ENCODE data around the gene FAM3A. TPM values are rescaled to one million over a fixed set of nuclear protein-coding genes. Genes with fewer than 3 reads are reported as not detected.

The FAM3A gene
- total and polyA plus RNA-seq, 9 of the 15 experiments (the other 6 are each of a cell fraction or from before 2014, with no cell fraction given): 0.75 to 70.6 (median 27.0) TPM

DNA sequence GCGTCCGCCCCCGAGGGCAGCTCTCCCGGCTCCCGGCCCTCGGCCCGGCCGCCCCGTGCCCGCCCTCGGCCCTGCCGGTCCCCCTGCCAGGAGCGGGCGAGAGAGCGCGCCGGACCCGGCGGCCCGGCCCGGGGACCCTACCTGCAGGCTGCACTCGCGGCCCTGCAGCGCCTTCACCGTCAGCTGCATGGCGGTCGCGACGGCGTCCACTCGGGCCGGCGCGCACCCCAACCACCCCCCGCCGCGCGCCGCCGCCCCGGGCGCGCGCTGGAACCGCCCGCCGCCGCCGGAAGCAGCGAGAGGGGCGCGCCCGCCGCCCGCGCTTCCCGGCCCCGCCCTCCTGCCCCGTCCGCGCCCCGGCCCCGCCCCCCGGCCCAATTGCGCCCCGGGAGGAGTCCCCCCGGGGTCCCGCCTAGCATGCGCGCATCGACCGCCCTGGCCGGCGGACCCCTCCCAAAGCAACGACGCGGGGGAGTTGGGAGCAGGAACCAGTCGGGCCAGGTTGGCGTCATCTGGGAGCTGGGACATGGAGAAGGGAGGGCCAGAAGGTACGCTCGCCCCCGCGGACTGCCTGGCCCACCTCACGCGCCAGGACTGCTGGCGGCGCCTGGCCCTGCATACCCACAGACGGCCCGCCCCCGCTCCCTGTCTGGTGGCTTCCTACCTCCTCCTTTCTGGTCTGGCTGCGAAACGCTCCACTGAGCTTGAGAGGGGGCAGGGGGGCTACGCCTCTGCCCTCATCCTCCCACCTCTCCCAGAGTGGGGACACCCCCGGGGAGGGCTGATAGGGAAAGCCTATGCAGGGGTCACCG, 29.4 kb downstream of the FAM3A start, which contains the start of gene UBL4A:
TSS of gene UBL4A (minus strand) at position 220 of the 812 bp plus-strand sequence. CDS start at position 189, 31 bp downstream.
- peak within 1 kb of the TSS; percentile 84 to 97 for H3K9ac ChIP-seq (ENCODE audit: insufficient read depth in 1 of 2, low read depth in 2 of 2, low read length in 2 of 2)
- H3K9me1 ChIP-seq (ENCODE audit: control insufficient read depth, insufficient read depth, low read length): no peaks in the 10 kb centered on the region
- H3K4me3 ChIP-seq: peak within 1 kb of the TSS; percentile 83
- H4K20me1 ChIP-seq (replicated peaks; ENCODE audit: control insufficient read depth, insufficient read depth, low read length): peaks cover 7% of the 10 kb centered on the region; the same call in 1 of the 2 replicates
- CTCF ChIA-PET (ENCODE audit: low intra/inter-chr PET ratio): no interaction called here
- peak within 1 kb of the TSS; percentile 87 for H3K27ac ChIP-seq (ENCODE audit: extremely low read depth, low read depth, low read length)
- peaks cover 72% of the 10 kb centered on the region for H3K79me2 ChIP-seq (ENCODE audit: control insufficient read depth, insufficient read depth, low read length)
- H2AFZ ChIP-seq (ENCODE audit: low read depth, low read length): peak within 1 kb of the TSS; percentile 63; the same call in 1 of the 2 replicates
- POLR2A ChIA-PET: interaction anchor here (0.5 to 2.1 kb wide), 10 partner anchors 9 to 478 kb away, joined by 3 to 10 read pairs (median 4); partner anchors contain the start of genes ATP6AP1 and RPL10
- no peak for FAIRE-seq
- 7% methylated on average over 12 of the region's 95 CpGs for WGBS (ENCODE audit: insufficient coverage, low coverage, missing lambda C conversion rate)
- peak; percentile 67 to 83 (median 73) for DNase-seq (ENCODE audit: extremely low read depth in 1 of 4, low spot score in 3 of 4)
- intact Hi-C loops (cut with micrococcal nuclease): loop anchor here (5.0 kb wide), 1 partner anchor 89 kb away; the partner anchor contains the start of gene RPL10
- in situ Hi-C loops (cut with MboI): no loop called here
- BruUV-seq (replicated peaks): no TSS peak
- no peaks in the 10 kb centered on the region for H3K27me3 ChIP-seq (ENCODE audit: control insufficient read depth in 2 of 2, insufficient read depth in 2 of 2, low read length in 2 of 2)
- peaks cover 50% of the 10 kb centered on the region for H3K36me3 ChIP-seq (ENCODE audit: control insufficient read depth, insufficient read depth, low read length)
- peak within 1 kb of the TSS; percentile 91 for H3K4me2 ChIP-seq (ENCODE audit: insufficient read depth, low read length)
- no peaks in the 10 kb centered on the region for H3K9me3 ChIP-seq (replicated peaks; ENCODE audit: control insufficient read depth, insufficient read depth, low read depth, low read length)
- ATAC-seq: peak; percentile 22
- peaks cover 47 to 93% of the 10 kb centered on the region in 2 experiments for H3K4me1 ChIP-seq (replicated peaks in 1 of 2; ENCODE audit: control insufficient read depth in 2 of 2, insufficient read depth in 2 of 2, low read length in 2 of 2)
- TF ChIP-seq ETV5 (CRISPR knock-in tag; IDR thresholded peaks at IDR 0.05; ENCODE audit: low read depth) (no peak), CC2D1A (IDR thresholded peaks at IDR 0.05) (no peak), TCF7 (IDR thresholded peaks at IDR 0.05; ENCODE audit: borderline replicate concordance) (no peak), GABPA (tag; conservative IDR thresholded peaks at IDR 0.05; ENCODE audit: low read depth) (no peak), MIER1 (IDR thresholded peaks at IDR 0.05; ENCODE audit: low read depth) (no peak), TOE1 (IDR thresholded peaks at IDR 0.05; ENCODE audit: borderline replicate concordance) (no peak), TOE1 (CRISPR knock-in tag; IDR thresholded peaks at IDR 0.05; ENCODE audit: borderline replicate concordance, low read depth) (no peak), ZC3H4 (CRISPR knock-in tag; IDR thresholded peaks at IDR 0.05; ENCODE audit: borderline replicate concordance) (no peak), DDX20 (tag; IDR thresholded peaks at IDR 0.05; ENCODE audit: low read depth) (no peak), NCOA2 (IDR thresholded peaks at IDR 0.05; ENCODE audit: partially characterized antibody in 2 of 2) (no peak), ZNF507 (tag; conservative IDR thresholded peaks at IDR 0.05) (no peak), ZNF347 (CRISPR knock-in tag; IDR thresholded peaks at IDR 0.05; ENCODE audit: low read depth) (no peak), SMC3 (conservative IDR thresholded peaks at IDR 0.05; ENCODE audit: insufficient read depth, low read depth, low read length) (no peak), ZNF561 (CRISPR knock-in tag; conservative IDR thresholded peaks at IDR 0.05) (no peak)
- TF ChIP-seq, protein P1, sequence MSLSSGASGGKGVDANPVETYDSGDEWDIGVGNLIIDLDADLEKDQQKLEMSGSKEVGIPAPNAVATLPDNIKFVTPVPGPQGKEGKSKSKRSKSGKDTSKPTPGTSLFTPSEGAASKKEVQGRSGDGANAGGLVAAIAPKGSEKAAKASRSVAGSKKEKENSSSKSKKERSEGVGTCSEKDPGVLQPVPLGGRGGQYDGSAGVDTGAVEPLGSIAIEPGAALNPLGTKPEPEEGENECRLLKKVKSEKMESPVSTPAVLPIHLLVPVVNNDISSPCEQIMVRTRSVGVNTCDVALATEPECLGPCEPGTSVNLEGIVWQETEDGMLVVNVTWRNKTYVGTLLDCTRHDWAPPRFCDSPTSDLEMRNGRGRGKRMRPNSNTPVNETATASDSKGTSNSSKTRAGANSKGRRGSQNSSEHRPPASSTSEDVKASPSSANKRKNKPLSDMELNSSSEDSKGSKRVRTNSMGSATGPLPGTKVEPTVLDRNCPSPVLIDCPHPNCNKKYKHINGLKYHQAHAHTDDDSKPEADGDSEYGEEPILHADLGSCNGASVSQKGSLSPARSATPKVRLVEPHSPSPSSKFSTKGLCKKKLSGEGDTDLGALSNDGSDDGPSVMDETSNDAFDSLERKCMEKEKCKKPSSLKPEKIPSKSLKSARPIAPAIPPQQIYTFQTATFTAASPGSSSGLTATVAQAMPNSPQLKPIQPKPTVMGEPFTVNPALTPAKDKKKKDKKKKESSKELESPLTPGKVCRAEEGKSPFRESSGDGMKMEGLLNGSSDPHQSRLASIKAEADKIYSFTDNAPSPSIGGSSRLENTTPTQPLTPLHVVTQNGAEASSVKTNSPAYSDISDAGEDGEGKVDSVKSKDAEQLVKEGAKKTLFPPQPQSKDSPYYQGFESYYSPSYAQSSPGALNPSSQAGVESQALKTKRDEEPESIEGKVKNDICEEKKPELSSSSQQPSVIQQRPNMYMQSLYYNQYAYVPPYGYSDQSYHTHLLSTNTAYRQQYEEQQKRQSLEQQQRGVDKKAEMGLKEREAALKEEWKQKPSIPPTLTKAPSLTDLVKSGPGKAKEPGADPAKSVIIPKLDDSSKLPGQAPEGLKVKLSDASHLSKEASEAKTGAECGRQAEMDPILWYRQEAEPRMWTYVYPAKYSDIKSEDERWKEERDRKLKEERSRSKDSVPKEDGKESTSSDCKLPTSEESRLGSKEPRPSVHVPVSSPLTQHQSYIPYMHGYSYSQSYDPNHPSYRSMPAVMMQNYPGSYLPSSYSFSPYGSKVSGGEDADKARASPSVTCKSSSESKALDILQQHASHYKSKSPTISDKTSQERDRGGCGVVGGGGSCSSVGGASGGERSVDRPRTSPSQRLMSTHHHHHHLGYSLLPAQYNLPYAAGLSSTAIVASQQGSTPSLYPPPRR (CRISPR knock-in tag; IDR thresholded peaks at IDR 0.05; ENCODE audit: borderline replicate concordance): no peak
